AG08395 (cell line): ENCODE data around the gene ZNF488.
A peak's percentile ranks its signal among the peaks of the same experiment; 100 is the strongest.
"Not testable (repeated sequence)": the region's sequence is repeated elsewhere in the genome, so short reads cannot be mapped to it uniquely, and the experiment has no call there.

ENCODE experiments used
- DNase-seq: peaks from one replicate; pipeline ENCODE4 v3.0.0; 2012; ENCODE audit warnings: mixed read lengths, low spot score

The ZNF488 gene

GRCh38 chr10:47384148-47384921 lies at the start of gene ZNF488:
ZNF488 (minus strand) TSS chr10:47384293; CDS start chr10:47368829, 15,464 bp downstream.
- DNase-seq, result peak; percentile 97

- DNase-seq, result no peak
Observed at GRCh38 chr10:47425813-47426419, 41.8 kb upstream of the ZNF488 start.

- no peak for DNase-seq
Observed at GRCh38 chr10:47424231-47424630, 40.1 kb upstream of the ZNF488 start.

GRCh38 chr10:47423476-47423875 lies 39.4 kb upstream of the ZNF488 start:
- no peak for DNase-seq

GRCh38 chr10:47421057-47421952 lies 37.2 kb upstream of the ZNF488 start:
- DNase-seq, result peak; percentile 38

- DNase-seq, result no peak
Observed at GRCh38 chr10:47420305-47421056, 36.4 kb upstream of the ZNF488 start.

GRCh38 chr10:47419421-47419820 lies 35.3 kb upstream of the ZNF488 start:
- no peak for DNase-seq

- DNase-seq, result no peak
Observed at GRCh38 chr10:47418966-47419365, 34.9 kb upstream of the ZNF488 start.

- no peak for DNase-seq
Observed at GRCh38 chr10:47418321-47418720, 34.2 kb upstream of the ZNF488 start.

- not testable (repeated sequence) for DNase-seq
Observed at GRCh38 chr10:47416305-47417218, 32.5 kb upstream of the ZNF488 start.

GRCh38 chr10:47415520-47416304 lies 31.6 kb upstream of the ZNF488 start:
- DNase-seq, result no peak

GRCh38 chr10:47414752-47415519 lies 30.8 kb upstream of the ZNF488 start:
- DNase-seq, result no peak

GRCh38 chr10:47414227-47414592 lies 30.1 kb upstream of the ZNF488 start:
- DNase-seq, result no peak

- DNase-seq, result no peak
Observed at GRCh38 chr10:47413531-47414226, 29.6 kb upstream of the ZNF488 start.

GRCh38 chr10:47412869-47413268 lies 28.8 kb upstream of the ZNF488 start:
- no peak for DNase-seq

GRCh38 chr10:47412177-47412730 lies 28.2 kb upstream of the ZNF488 start:
- no peak for DNase-seq

- no peak for DNase-seq
Observed at GRCh38 chr10:47410862-47411261, 26.8 kb upstream of the ZNF488 start.

GRCh38 chr10:47410271-47410670 lies 26.2 kb upstream of the ZNF488 start:
- no peak for DNase-seq
